ENCODE data around the gene PDXP.

DNA sequence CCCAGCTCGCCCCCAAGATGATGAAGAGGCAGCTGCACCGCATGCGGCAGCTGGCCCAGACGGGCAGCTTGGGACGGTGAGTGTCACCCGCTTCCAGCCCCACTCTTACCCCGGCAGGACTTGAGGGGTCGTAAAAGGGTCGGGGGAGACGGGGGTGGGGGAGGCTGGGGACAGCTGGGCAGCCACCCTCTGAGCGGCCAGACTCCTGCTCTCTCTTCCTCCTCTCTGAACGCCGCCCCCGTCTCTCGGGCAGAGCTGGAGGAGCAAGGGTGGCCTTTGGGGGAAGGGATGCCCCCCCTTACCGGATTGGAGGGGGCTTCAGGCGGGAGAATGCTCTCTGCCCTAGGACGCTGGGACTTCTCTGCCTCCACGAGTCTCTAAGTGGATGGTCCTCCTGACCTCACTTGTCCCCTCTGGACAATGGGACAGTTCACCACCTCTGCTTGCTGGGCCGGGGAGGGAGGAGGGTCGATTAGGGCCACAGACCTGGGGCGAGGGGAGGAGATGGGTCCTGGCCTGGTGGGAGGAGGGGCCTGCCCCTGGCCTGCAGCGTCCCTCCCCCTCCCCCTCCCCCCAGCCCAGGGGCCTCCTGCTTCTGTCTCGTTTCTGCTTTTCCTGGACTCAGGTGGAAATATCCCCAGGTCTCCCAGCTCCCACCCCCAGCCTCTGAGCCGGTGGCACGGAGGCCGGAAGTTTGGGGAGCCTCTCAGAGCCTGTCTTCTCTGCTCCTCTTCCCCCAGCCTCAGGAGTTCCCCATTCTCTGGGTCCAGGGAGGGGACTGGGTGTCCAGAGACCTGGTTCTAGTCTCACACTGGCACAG, 18.5 kb upstream of the PDXP start:
- TF ChIP-seq POLR2A (IDR thresholded peaks at IDR 0.05) = no peak
- TF ChIP-seq, protein P1, sequence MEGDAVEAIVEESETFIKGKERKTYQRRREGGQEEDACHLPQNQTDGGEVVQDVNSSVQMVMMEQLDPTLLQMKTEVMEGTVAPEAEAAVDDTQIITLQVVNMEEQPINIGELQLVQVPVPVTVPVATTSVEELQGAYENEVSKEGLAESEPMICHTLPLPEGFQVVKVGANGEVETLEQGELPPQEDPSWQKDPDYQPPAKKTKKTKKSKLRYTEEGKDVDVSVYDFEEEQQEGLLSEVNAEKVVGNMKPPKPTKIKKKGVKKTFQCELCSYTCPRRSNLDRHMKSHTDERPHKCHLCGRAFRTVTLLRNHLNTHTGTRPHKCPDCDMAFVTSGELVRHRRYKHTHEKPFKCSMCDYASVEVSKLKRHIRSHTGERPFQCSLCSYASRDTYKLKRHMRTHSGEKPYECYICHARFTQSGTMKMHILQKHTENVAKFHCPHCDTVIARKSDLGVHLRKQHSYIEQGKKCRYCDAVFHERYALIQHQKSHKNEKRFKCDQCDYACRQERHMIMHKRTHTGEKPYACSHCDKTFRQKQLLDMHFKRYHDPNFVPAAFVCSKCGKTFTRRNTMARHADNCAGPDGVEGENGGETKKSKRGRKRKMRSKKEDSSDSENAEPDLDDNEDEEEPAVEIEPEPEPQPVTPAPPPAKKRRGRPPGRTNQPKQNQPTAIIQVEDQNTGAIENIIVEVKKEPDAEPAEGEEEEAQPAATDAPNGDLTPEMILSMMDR (IDR thresholded peaks at IDR 0.05) = no peak
